WTC11 (cell line): Measurements from ENCODE around the gene KLHL29. TPM values are rescaled to one million over a fixed set of nuclear protein-coding genes. Genes with fewer than 3 reads are reported as not detected.

Source experiments
- ATAC-seq: fragments of 200-7000 bp; cut with Tn5 transposase; 2 replicates; pipeline ENCODE4 v1.10.0; 2021; ENCODE audit warnings: mild to moderate bottlenecking, moderate library complexity
- CTCF ChIA-PET: fragments of 300-600 bp; sonication (Branson Sonifier 250); formaldehyde crosslinking; loops from one replicate; lab custom pipeline; 2021; ENCODE audit warnings: antibody characterized with exemption; lab: Charles Lee
- POLR2A ChIA-PET: fragments of 350-600 bp; sonication (Branson Sonifier 250); formaldehyde crosslinking; loops from one replicate; lab custom pipeline; 2021; ENCODE audit warnings: antibody characterized with exemption; lab: Charles Lee
- DNase-seq: peaks from one replicate; pipeline ENCODE4 v3.0.0; 2021; ENCODE audit warnings: low spot score
- H3K27ac Mint-ChIP-seq: 2 replicates; pipeline ENCODE4 v1.8.0; 2021; ENCODE audit warnings: mixed read lengths
- H3K27me3 Mint-ChIP-seq: 2 replicates; pipeline ENCODE4 v1.8.0; 2021; ENCODE audit warnings: low read depth, mild to moderate bottlenecking, moderate library complexity, mixed read lengths
- H3K36me3 Mint-ChIP-seq: 2 replicates; pipeline ENCODE4 v1.8.0; 2021; ENCODE audit warnings: mixed read lengths
- H3K4me1 Mint-ChIP-seq: 2 replicates; pipeline ENCODE4 v1.8.0; 2022; ENCODE audit warnings: mixed read lengths
- H3K4me3 Mint-ChIP-seq: 2 replicates; pipeline ENCODE4 v1.8.0; 2021; ENCODE audit warnings: mild to moderate bottlenecking, moderate library complexity, mixed read lengths
- H3K9me3 Mint-ChIP-seq: 2 replicates; pipeline ENCODE4 v1.8.0; 2021; ENCODE audit warnings: mixed read lengths
- CREM ChIP-seq: sonication (generic); formaldehyde crosslinking; IDR thresholded peaks from 2 replicates; pipeline ENCODE4 v1.8.1; 2022; ENCODE audit warnings: mild to moderate bottlenecking, missing genetic modification reagents, moderate library complexity
- ETV6 ChIP-seq: sonication (generic); formaldehyde crosslinking; IDR thresholded peaks from 2 replicates; pipeline ENCODE4 v1.8.1; 2022; ENCODE audit warnings: mild to moderate bottlenecking, missing genetic modification reagents
- GRHL2 ChIP-seq: fragments of 250-450 bp; sonication (Bioruptor Pico); IDR thresholded peaks from 2 replicates; pipeline ENCODE4 v1.8.0; 2022; ENCODE audit warnings: mild to moderate bottlenecking, moderate library complexity; ENCODE audit not compliant: insufficient replicate concordance, severe bottlenecking
- JUN ChIP-seq: sonication (generic); formaldehyde crosslinking; IDR thresholded peaks from 2 replicates; pipeline ENCODE4 v1.8.0; 2023; ENCODE audit warnings: mild to moderate bottlenecking, missing genetic modification reagents
- MXD4 ChIP-seq: fragments of 250-450 bp; sonication (Bioruptor Pico); IDR thresholded peaks from 2 replicates; pipeline ENCODE4 v1.8.0; 2021; ENCODE audit warnings: mild to moderate bottlenecking, moderate library complexity, borderline replicate concordance
- NR2C2 ChIP-seq: sonication (generic); formaldehyde crosslinking; IDR thresholded peaks from 2 replicates; pipeline ENCODE4 v1.8.0; 2022; ENCODE audit warnings: mild to moderate bottlenecking, missing genetic modification reagents
- RORB ChIP-seq: fragments of 250-450 bp; sonication (Bioruptor Pico); IDR thresholded peaks from 2 replicates; pipeline ENCODE4 v1.9.0; 2021; ENCODE audit warnings: mild to moderate bottlenecking
- SMAD4 ChIP-seq: sonication (generic); formaldehyde crosslinking; IDR thresholded peaks from 2 replicates; pipeline ENCODE4 v1.8.0; 2022; ENCODE audit warnings: mild to moderate bottlenecking, missing genetic modification reagents
- TEAD4 ChIP-seq: sonication (generic); formaldehyde crosslinking; IDR thresholded peaks from 2 replicates; pipeline ENCODE4 v1.8.0; 2022; ENCODE audit warnings: mild to moderate bottlenecking, missing genetic modification reagents
- ZNF396 ChIP-seq: fragments of 250-450 bp; sonication (Bioruptor Pico); IDR thresholded peaks from 2 replicates; pipeline ENCODE4 v1.8.0; 2021; ENCODE audit warnings: mild to moderate bottlenecking, moderate library complexity, borderline replicate concordance
- total RNA-seq: library from RNA; stranded (reverse); gene quantifications from 3 replicates; pipeline ENCODE4 v1.2.3, GENCODE V29; 2021
- TF ChIP-seq, protein P1 (sequence below): fragments of 200-600 bp; IDR thresholded peaks from 2 replicates; pipeline ENCODE4 v1.8.0; 2022; ENCODE audit warnings: antibody characterized with exemption
- TF ChIP-seq, protein P2 (sequence below): sonication (generic); formaldehyde crosslinking; IDR thresholded peaks from 2 replicates; pipeline ENCODE4 v1.8.1; 2023; ENCODE audit warnings: mild to moderate bottlenecking, missing genetic modification reagents
- TF ChIP-seq, protein P3 (sequence below): sonication (generic); formaldehyde crosslinking; IDR thresholded peaks from 2 replicates; pipeline ENCODE4 v1.8.0; 2022; ENCODE audit warnings: mild to moderate bottlenecking, missing genetic modification reagents
- TF ChIP-seq, protein P4 (sequence below): fragments of 250-450 bp; sonication (Bioruptor Pico); IDR thresholded peaks from 2 replicates; pipeline ENCODE4 v1.9.0; 2021; ENCODE audit warnings: moderate library complexity, mild to moderate bottlenecking, inconsistent platforms, borderline replicate concordance
- TF ChIP-seq, protein P5 (sequence below): sonication (generic); formaldehyde crosslinking; IDR thresholded peaks from 2 replicates; pipeline ENCODE4 v1.8.0; 2022; ENCODE audit warnings: mild to moderate bottlenecking, missing genetic modification reagents
- TF ChIP-seq, protein P6 (sequence below): sonication (generic); formaldehyde crosslinking; IDR thresholded peaks from 2 replicates; pipeline ENCODE4 v1.8.0; 2023; ENCODE audit warnings: missing genetic modification reagents
- TF ChIP-seq, protein P7 (sequence below): sonication (generic); formaldehyde crosslinking; IDR thresholded peaks from 2 replicates; pipeline ENCODE4 v1.8.1; 2023; ENCODE audit warnings: mild to moderate bottlenecking, missing genetic modification reagents
- TF ChIP-seq, protein P8 (sequence below): sonication (generic); formaldehyde crosslinking; IDR thresholded peaks from 2 replicates; pipeline ENCODE4 v1.8.1; 2022; ENCODE audit warnings: mild to moderate bottlenecking, moderate library complexity, missing genetic modification reagents

The KLHL29 gene
- total RNA-seq, 1 experiment from 2014 or later, result 7.1 TPM

DNA sequence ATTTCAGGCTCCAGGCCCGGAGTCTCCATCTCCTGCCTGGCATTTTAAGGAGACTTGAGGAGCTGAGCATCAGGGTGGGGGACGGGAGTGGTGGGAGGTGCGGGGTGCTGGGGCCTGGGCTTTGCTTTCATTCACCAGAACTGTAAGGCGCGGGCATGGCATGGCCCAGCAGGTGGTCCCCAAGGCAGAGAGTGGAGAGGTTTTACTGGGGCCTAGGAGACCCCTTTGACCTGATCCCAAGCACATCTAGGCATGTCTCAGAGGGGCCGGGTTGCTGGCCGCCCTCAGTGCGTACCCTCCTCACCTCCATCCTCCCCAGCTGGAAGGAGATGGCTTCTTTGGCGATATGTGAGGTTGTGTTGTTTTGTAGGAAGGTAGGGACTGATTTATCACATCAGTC, 172.5 kb downstream of the KLHL29 start:
- POLR2A ChIA-PET, result no interaction called here
- CTCF ChIA-PET, result no interaction called here

DNA sequence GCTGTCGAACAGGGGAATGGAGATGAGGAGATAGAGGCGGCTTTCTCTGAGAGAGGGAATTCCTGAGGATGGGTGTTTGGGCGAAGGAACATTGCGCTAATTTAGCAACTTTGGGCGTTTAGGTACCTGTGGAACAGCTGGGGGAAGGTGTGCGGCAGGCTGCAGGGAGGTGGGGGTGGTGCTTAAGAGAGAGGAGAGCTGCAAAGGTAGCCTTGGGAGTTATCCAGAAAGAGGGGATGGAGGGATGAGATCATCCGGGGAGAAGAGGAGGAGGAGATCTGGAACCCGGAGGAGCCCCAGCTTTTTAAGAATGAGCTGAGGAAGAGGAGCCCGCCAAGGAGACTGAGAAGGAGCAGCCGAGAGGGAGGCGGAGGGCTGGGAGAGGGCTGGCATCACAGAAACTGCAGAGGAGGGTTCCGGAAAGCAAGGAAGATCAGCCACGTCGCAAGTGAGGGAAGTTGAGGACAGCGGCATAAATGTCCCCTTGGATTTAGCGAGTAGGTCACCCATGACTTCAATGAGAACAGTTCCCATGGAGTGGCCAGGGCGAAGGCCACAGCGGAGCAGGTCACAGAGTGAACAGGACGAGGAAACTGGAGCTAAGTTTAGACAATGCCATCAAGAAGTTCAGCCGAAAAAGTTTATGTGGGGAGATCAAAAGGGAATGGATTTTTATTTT, 174.7 kb downstream of the KLHL29 start:
- DNase-seq (no peak), ATAC-seq (no peak)
- ChIA-PET POLR2A (interaction anchor here (0.8 kb wide), 1 partner anchor 189 kb away, joined by 3 read pairs; no protein-coding TSS in a partner anchor), CTCF (interaction anchor here (1.1 kb wide), 1 partner anchor 80 kb away, joined by 3 read pairs; no protein-coding TSS in a partner anchor)
- Mint-ChIP-seq H3K36me3 (no peaks in the 10 kb centered on the region), H3K27ac (no peak overlapping the region), H3K27me3 (no peaks in the 10 kb centered on the region), H3K9me3 (no peaks in the 10 kb centered on the region), H3K4me3 (no peak overlapping the region), H3K4me1 (no peaks in the 10 kb centered on the region)
- TF ChIP-seq, protein P1, sequence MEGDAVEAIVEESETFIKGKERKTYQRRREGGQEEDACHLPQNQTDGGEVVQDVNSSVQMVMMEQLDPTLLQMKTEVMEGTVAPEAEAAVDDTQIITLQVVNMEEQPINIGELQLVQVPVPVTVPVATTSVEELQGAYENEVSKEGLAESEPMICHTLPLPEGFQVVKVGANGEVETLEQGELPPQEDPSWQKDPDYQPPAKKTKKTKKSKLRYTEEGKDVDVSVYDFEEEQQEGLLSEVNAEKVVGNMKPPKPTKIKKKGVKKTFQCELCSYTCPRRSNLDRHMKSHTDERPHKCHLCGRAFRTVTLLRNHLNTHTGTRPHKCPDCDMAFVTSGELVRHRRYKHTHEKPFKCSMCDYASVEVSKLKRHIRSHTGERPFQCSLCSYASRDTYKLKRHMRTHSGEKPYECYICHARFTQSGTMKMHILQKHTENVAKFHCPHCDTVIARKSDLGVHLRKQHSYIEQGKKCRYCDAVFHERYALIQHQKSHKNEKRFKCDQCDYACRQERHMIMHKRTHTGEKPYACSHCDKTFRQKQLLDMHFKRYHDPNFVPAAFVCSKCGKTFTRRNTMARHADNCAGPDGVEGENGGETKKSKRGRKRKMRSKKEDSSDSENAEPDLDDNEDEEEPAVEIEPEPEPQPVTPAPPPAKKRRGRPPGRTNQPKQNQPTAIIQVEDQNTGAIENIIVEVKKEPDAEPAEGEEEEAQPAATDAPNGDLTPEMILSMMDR, result no peak

More for the DNA sequence above, 172.5 kb downstream of the KLHL29 start:
- no peak overlapping the region for H3K4me3 Mint-ChIP-seq
- DNase-seq, result no peak
- H3K27ac Mint-ChIP-seq, result no peak overlapping the region
- no peak for ATAC-seq
- no peaks in the 10 kb centered on the region for H3K27me3 Mint-ChIP-seq
- H3K4me1 Mint-ChIP-seq, result no peaks in the 10 kb centered on the region
- TF ChIP-seq, protein P2, sequence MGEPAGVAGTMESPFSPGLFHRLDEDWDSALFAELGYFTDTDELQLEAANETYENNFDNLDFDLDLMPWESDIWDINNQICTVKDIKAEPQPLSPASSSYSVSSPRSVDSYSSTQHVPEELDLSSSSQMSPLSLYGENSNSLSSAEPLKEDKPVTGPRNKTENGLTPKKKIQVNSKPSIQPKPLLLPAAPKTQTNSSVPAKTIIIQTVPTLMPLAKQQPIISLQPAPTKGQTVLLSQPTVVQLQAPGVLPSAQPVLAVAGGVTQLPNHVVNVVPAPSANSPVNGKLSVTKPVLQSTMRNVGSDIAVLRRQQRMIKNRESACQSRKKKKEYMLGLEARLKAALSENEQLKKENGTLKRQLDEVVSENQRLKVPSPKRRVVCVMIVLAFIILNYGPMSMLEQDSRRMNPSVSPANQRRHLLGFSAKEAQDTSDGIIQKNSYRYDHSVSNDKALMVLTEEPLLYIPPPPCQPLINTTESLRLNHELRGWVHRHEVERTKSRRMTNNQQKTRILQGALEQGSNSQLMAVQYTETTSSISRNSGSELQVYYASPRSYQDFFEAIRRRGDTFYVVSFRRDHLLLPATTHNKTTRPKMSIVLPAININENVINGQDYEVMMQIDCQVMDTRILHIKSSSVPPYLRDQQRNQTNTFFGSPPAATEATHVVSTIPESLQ (CRISPR knock-in tag), result no peak
- TF ChIP-seq, protein P3, sequence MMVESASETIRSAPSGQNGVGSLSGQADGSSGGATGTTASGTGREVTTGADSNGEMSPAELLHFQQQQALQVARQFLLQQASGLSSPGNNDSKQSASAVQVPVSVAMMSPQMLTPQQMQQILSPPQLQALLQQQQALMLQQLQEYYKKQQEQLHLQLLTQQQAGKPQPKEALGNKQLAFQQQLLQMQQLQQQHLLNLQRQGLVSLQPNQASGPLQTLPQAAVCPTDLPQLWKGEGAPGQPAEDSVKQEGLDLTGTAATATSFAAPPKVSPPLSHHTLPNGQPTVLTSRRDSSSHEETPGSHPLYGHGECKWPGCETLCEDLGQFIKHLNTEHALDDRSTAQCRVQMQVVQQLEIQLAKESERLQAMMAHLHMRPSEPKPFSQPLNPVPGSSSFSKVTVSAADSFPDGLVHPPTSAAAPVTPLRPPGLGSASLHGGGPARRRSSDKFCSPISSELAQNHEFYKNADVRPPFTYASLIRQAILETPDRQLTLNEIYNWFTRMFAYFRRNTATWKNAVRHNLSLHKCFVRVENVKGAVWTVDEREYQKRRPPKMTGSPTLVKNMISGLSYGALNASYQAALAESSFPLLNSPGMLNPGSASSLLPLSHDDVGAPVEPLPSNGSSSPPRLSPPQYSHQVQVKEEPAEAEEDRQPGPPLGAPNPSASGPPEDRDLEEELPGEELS, result no peak
- no peak for TF ChIP-seq TEAD4 (CRISPR knock-in tag)
- no peak for TF ChIP-seq RORB (CRISPR knock-in tag)
- no peak for TF ChIP-seq GRHL2 (CRISPR knock-in tag)
- TF ChIP-seq, protein P4, sequence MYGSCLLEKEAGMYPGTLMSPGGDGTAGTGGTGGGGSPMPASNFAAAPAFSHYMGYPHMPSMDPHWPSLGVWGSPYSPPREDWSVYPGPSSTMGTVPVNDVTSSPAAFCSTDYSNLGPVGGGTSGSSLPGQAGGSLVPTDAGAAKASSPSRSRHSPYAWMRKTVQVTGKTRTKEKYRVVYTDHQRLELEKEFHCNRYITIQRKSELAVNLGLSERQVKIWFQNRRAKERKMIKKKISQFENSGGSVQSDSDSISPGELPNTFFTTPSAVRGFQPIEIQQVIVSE, result no peak
- no peak for TF ChIP-seq CREM (CRISPR knock-in tag)
- TF ChIP-seq ZNF396 (CRISPR knock-in tag), result no peak
- no peak for TF ChIP-seq NR2C2
- TF ChIP-seq JUN (CRISPR knock-in tag), result no peak
- no peak for TF ChIP-seq SMAD4 (CRISPR knock-in tag)
- TF ChIP-seq MXD4 (CRISPR knock-in tag), result no peak
- TF ChIP-seq ETV6 (CRISPR knock-in tag), result no peak
- H3K36me3 Mint-ChIP-seq, result no peaks in the 10 kb centered on the region
- no peaks in the 10 kb centered on the region for H3K9me3 Mint-ChIP-seq

DNA sequence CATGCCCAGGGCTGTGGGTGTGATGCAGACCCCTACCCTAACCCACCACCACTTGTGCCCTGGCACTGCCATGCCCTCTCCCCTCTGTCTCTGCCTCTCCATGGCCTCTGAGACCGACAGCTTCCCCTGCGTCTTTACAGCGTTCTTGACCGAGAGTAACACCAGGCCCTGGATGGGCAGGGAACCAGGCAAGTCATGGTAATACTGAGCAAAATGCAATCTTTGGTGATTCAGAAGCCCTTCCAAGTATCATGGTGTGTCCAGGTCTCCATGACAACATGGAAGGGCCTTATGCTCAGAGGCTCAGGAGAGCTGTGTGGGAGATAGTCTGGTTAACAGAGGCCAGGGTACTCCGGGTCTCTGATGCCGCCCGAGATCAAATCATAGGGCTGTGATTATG, 176.1 kb downstream of the KLHL29 start:
- Mint-ChIP-seq H3K4me1 (peaks cover 2% of the 10 kb centered on the region), H3K36me3 (no peaks in the 10 kb centered on the region), H3K9me3 (no peaks in the 10 kb centered on the region), H3K27me3 (no peaks in the 10 kb centered on the region), H3K27ac (no peak overlapping the region), H3K4me3 (no peak overlapping the region)
- DNase-seq (no peak), ATAC-seq (no peak)
- CTCF ChIA-PET, result no interaction called here
- POLR2A ChIA-PET, result no interaction called here
- TF ChIP-seq, protein P5, sequence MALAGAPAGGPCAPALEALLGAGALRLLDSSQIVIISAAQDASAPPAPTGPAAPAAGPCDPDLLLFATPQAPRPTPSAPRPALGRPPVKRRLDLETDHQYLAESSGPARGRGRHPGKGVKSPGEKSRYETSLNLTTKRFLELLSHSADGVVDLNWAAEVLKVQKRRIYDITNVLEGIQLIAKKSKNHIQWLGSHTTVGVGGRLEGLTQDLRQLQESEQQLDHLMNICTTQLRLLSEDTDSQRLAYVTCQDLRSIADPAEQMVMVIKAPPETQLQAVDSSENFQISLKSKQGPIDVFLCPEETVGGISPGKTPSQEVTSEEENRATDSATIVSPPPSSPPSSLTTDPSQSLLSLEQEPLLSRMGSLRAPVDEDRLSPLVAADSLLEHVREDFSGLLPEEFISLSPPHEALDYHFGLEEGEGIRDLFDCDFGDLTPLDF (CRISPR knock-in tag), result no peak
- TF ChIP-seq, protein P6, sequence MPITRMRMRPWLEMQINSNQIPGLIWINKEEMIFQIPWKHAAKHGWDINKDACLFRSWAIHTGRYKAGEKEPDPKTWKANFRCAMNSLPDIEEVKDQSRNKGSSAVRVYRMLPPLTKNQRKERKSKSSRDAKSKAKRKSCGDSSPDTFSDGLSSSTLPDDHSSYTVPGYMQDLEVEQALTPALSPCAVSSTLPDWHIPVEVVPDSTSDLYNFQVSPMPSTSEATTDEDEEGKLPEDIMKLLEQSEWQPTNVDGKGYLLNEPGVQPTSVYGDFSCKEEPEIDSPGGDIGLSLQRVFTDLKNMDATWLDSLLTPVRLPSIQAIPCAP (CRISPR knock-in tag), result no peak
- no peak for TF ChIP-seq CREM (CRISPR knock-in tag)
- TF ChIP-seq, protein P7, sequence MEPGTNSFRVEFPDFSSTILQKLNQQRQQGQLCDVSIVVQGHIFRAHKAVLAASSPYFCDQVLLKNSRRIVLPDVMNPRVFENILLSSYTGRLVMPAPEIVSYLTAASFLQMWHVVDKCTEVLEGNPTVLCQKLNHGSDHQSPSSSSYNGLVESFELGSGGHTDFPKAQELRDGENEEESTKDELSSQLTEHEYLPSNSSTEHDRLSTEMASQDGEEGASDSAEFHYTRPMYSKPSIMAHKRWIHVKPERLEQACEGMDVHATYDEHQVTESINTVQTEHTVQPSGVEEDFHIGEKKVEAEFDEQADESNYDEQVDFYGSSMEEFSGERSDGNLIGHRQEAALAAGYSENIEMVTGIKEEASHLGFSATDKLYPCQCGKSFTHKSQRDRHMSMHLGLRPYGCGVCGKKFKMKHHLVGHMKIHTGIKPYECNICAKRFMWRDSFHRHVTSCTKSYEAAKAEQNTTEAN, result no peak
- TF ChIP-seq, protein P8, sequence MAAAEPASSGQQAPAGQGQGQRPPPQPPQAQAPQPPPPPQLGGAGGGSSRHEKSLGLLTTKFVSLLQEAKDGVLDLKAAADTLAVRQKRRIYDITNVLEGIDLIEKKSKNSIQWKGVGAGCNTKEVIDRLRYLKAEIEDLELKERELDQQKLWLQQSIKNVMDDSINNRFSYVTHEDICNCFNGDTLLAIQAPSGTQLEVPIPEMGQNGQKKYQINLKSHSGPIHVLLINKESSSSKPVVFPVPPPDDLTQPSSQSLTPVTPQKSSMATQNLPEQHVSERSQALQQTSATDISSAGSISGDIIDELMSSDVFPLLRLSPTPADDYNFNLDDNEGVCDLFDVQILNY (CRISPR knock-in tag), result no peak
